GM18870 (cell line): ENCODE data around the gene NKD1.

Source experiments
- ATAC-seq: cut with Tn5 transposase; IDR thresholded peaks from one replicate; pipeline ENCODE4 v1.9.1; 2021; ENCODE audit warnings: moderate library complexity; ENCODE audit not compliant: unreplicated experiment

Gene NKD1

GRCh38 chr16:50642349-50642748 lies 94.2 kb downstream of the NKD1 start:
- ATAC-seq = no peak

- no peak for ATAC-seq
These were observed 95.0 kb downstream of the NKD1 start for GRCh38 chr16:50643192-50643591.

- ATAC-seq = no peak
These were observed 96.0 kb downstream of the NKD1 start for GRCh38 chr16:50644245-50644644.

GRCh38 chr16:50644729-50645128 lies 96.5 kb downstream of the NKD1 start:
- ATAC-seq = no peak

GRCh38 chr16:50645563-50646220 lies 97.5 kb downstream of the NKD1 start:
- no peak for ATAC-seq

- ATAC-seq = no peak
These were observed 98.1 kb downstream of the NKD1 start for GRCh38 chr16:50646345-50646744.

- ATAC-seq = no peak
These were observed 103.7 kb downstream of the NKD1 start for GRCh38 chr16:50651835-50652438.

GRCh38 chr16:50652836-50653425 lies 104.7 kb downstream of the NKD1 start:
- ATAC-seq = no peak

- no peak for ATAC-seq
These were observed 105.7 kb downstream of the NKD1 start for GRCh38 chr16:50653633-50654519.

GRCh38 chr16:50655558-50656055 lies 107.4 kb downstream of the NKD1 start:
- ATAC-seq = no peak

GRCh38 chr16:50657241-50657640 lies 109.0 kb downstream of the NKD1 start:
- no peak for ATAC-seq

GRCh38 chr16:50659806-50660205 lies 111.6 kb downstream of the NKD1 start:
- ATAC-seq = no peak

- ATAC-seq = no peak
These were observed 114.2 kb downstream of the NKD1 start for GRCh38 chr16:50662306-50662940.

- no peak for ATAC-seq
These were observed 116.1 kb downstream of the NKD1 start for GRCh38 chr16:50664270-50664669.

GRCh38 chr16:50665128-50665878 lies 117.1 kb downstream of the NKD1 start:
- ATAC-seq = no peak

GRCh38 chr16:50666658-50667496 lies 118.7 kb downstream of the NKD1 start:
- ATAC-seq = peak; percentile 90

- no peak for ATAC-seq
These were observed 119.5 kb downstream of the NKD1 start for GRCh38 chr16:50667497-50668367.

GRCh38 chr16:50668368-50669008 lies 120.3 kb downstream of the NKD1 start:
- ATAC-seq = no peak
